SKM-1 (cell line): ENCODE results near the gene MRTFA.
A peak's percentile ranks its signal among the peaks of the same experiment; 100 is the strongest.

Experiments used
- DNase-seq: peaks from one replicate; lab custom pipeline; 2025; ENCODE audit not compliant: unreplicated experiment; lab: John Stamatoyannopoulos, UW

The MRTFA gene

DNA sequence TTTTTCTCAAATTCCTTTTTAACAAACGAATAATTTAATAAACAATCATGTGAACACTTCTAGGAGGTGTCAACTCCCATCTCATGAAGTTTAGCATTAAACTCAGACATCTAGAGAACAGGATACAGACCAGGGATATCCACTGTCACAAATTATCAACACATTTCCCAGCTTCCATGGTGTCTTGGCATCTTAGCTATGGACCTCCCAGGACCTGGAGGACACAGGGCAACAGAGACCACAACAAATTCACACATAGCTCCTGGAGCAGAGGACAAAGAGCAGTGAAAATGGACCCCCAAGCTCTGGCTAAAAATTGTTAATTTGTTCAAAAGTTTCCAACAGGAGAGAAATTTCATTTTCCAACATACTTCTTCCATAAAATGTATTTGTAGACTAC, 163.9 kb downstream of the MRTFA start:
- DNase-seq = no peak

DNA sequence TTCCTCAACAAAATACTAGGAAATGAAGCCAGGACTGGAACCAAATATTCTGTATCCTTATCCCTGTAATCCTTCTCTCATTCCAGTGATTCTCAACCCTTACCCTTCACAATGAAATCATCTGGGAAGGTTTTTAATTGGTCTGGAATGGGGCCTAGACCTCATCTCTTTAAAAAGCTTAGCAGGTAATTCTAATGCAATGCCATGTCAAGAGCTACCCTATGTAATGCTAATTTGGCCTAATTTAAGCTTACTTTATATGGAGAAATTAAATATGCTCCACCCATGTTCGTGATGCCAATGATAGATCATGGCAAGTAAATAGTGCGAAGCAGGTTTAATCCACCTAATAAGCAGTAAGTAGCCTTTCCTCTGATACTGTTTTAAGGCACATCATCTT, 164.5 kb downstream of the MRTFA start:
- DNase-seq = no peak

DNA sequence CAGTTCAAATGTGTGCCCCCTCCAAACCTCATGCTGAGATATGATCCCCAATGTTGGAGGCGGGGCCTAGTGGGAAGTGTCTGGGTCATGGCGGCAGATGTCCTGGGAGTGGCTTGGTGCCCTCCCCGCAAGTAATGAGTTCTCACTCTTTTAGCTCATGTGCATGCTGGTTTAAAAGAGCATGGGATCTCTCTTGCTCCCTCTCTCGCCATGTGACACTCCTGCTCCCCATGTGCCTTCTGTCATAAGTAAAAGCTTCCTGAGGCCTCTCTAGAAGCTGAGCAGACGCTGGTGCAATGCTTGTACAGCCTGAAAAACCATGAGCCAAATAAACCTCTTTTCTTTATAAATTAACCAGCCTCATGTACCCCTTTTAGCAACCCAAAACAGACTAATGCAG, 167.3 kb downstream of the MRTFA start:
- DNase-seq = no peak

DNA sequence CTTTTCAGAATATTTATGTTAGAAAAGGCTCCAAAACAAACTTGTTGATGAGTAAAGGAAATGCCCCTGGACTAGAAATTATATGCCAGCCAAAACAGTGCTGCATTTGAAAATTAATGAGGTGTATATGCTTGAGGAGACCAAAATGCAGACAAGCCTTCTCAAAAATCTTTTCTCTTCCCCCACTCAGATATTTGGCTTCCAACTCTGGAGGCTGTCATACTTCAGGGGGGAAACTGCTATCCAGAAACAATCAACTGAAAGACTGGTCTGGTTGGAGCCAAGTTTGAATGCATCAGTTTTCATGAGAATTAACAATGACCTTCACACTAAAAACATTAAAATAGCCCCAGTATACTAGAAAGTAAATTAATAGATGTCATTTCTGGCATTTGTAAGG, 167.9 kb downstream of the MRTFA start:
- DNase-seq = no peak

DNA sequence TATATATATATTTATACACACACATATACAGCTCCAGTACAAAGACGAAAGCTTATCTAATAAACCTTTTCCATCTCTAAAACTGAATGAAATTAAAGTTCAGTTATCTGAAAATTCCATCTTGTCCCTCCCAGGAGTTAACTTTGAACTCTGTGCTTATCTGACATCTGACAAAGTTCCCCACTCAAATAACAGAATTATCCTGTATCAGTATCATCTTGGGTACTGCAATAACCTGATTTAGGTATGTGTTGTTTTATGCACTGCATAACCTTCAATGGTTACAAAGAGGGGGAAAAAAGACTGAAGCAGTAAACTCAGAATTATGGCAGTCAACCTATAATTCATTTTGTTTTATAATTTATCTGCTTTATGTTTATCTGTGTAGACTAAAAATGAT, 169.5 kb downstream of the MRTFA start:
- DNase-seq = no peak

DNA sequence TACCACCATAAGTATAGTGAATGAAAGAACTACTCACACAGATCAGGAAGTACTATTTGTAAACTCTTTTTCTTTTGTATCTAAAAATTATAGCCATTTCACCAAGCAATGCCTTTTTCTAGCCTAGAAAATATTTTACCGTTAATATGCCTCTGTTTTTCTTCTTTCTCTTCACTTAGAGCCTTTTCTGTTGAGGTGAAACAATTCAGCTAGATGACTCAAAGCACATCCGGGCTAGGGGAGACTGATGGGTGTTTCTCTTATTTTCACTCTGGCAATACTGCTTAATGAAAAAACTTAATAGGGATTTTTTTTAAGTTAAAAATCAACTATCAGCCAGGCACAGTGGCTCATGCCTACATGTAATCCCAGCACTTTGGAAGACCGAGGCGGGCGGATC, 172.8 kb downstream of the MRTFA start:
- DNase-seq = no peak

DNA sequence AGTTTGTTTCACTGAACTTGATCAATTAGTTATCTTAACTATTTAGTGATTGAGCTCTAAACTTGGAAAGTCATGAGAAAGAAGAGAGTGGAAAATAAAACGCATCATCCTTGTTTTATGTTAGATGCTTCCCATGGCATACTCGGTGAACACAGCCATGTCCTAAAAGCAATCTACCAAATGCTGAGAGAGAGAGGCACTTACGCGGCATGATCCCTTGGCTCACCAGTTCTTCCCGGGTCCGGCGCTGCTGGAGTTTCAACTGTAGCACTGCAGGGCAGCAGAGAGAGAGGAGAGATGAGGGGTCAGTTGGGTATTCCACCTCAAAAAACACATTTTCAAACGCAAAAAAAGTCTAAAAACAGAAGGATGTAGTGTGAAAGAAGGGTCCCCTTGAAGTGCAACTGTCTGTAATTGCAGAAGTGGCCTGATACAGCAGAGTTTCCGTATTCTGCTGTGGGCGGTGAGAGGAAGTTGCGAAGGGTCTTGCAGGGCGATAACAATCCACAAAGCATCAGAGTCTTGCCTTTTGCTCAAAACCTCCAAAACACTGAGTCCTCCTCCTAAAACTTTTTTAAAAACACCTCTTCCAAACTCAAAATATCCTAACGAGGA, 173.4 kb downstream of the MRTFA start:
- peak; percentile 87 for DNase-seq

DNA sequence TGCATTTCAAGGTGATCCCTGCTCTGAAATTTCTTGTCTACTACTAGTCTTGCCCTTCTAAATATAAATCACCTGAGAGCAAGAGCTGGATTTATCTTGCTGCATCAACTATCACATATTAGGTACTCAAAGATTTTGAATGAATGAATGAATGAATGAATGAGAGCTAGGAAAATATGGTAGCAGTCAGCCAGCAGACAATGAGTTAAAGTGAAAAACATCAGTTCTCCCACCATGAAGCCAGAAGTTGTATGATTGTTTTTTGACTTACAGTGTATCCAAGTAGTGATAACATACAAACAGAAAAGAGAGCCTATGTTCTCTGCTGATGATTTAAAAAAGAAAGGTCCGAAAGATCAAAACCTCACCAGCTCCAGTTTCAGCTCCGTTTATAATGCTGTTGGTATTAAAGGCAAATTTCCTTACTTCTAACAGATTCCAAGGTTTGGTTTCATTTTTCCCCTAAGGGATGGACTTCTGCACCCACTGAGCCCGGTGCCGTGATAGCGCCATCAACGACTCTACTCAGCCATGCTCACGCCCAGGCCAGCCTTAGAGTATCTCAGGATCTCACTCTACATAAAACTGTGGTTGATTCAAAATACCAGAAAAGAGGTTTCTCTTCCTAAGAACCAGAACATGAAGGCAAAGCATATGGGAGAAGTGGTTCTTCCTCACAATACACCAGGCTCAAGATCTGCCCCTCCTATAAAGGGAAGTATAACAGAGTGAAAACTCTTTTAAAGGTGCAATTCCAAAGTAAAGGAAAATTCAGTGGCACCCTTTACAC, 174.1 kb downstream of the MRTFA start:
- DNase-seq = no peak

DNA sequence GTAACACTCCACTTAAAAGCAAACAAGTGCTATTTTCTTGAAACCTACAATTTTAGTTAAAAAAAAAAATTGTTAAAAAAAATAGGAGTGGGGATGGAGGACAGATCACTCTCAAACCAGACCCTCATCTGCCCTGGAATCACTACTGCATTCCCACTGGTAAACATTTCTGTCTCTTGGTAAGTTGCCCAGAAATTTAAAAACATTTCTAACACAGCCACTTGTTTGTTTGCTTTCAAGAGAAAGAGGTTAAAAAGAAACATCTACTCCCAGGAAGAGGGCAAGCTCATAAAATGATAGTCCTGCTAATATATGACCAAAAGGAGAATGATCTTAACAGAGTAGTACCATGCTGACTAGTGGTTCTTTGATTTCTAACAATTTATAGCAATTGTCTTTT, 182.8 kb downstream of the MRTFA start:
- DNase-seq = no peak

DNA sequence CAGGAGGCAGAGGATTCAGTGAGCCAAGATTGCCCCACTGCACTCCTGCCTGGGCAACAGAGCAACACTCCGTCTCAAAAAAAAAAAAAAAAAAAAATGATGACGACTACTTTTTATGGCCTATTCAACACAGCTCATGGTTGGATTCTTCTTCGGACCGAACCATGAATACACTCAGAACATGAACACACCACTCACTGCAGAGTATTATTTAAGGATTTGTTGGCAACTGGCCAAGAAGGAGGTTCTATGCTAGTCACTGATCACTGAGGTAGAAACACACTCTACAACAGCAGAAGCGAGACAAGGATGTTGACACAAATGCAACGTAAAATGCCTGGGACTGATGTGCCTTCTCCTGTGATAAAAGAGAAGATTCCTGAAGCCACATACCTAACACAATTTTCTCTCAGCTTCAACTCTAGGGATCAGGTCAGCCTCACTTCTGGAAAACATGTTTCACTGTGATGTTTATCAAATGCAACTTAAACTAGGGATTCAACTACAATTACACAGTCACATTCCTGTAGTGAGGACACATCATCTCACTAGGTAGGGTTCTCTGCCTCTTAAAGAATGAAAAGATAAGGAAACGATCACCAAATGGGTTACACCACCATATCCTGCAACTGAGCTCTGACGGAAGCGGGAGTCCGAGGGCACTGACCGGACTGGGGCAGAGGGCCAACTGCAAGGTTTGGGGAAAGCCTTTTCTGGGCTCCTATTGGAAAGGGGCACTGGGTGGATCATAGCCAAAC, 183.6 kb downstream of the MRTFA start:
- DNase-seq = no peak

DNA sequence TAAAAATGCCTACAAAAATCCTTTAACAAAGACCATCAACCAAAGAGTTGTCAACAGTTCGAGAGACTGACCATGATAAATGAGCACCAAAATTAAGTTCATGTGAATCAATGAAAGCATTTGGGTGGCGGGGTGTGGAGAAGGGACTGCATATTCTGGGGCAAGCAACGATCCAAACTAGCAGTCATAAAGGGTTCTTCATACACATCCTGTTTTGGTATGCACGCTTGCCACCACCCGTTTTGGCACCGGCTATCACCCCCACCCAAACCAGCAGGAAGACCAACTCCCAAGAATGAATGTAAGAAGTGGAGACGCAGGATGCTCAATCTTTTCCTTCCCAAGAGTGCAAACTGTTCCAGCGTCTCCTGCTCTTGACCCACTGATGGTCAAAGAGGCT, 185.3 kb downstream of the MRTFA start:
- DNase-seq = no peak

DNA sequence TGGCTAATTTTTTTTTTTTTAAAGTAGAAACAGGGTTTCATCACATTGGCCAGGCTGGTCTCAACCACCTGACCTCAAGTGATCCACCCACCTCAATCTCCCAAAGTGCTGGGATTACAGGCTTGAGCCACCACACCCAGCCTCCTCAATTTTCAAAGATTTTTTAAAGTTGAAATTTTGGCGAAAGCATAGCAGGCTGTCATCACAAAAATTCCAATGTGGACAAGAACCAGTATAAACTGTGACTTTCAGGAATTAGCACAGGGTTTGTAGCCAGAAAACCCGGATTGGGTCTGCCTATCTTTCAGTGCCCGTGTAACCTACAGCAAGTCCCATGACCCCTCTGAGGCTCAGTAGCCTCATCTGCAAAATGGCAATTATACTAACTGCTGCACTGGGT, 185.9 kb downstream of the MRTFA start:
- no peak for DNase-seq

DNA sequence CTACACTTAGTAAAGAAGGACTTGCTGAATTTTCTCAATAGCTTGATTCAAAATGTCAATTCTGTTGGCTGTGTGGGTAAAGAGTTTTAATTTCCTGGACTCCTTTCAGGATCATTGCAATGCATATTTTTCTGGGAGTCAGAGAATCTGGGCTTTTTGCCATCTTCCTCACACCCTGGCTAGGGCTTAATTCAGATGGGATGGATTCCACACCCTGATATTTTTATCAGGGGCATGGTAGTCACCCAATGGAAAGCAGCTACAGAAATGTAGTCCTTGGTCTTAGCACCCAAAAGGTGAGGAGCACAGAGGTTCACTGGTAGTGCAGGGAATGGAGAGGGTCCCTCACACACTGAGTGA, 186.9 kb downstream of the MRTFA start:
- no peak for DNase-seq

DNA sequence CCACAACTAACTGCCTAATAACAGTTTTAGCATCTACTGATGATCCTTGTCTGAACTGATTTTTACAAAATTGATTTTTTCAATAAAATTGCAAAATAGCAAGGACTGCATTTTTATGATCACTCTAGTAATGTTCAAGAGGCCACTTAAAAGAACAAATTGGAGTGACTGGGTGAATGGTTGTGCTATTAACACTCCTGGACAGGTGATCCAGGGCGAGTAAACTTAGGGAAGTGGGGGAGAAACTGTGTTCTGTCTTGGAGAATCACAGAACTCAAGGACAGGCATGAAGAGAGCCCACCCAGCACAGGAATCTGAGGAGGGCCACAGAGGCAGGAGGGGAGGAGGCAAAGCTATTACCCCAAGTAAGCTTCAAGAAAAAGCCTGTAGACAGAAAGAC, 190.3 kb downstream of the MRTFA start:
- no peak for DNase-seq

DNA sequence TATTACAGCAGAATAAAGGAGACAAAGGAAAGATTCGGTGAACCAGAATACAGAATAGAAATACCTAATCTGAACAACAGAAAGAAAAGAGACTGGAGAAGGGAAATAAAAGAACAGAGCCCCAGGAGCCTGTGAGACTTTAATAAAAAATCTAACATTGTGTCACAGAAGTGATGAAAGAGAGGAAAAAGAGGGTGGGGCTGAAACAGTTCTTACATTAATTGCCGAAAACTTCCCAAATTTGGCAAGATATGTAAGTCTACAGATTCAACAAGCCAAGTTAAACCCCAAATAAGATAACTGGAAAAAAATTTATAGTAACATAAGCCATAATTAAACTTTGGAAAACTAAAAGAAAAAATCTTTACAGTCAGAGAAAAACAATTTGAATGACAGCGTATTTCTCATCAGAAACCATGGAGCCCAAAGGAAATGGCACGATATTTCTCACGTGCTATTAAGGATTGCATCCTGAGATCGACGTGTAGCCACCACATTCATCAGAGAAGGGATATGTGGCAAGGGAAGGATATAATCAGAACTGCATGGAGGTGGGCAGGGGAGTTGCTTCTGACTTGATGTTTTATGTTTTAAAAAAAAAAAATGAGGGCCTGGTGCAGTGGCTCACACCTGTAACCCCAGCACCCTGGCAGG, 192.2 kb downstream of the MRTFA start:
- DNase-seq = no peak

DNA sequence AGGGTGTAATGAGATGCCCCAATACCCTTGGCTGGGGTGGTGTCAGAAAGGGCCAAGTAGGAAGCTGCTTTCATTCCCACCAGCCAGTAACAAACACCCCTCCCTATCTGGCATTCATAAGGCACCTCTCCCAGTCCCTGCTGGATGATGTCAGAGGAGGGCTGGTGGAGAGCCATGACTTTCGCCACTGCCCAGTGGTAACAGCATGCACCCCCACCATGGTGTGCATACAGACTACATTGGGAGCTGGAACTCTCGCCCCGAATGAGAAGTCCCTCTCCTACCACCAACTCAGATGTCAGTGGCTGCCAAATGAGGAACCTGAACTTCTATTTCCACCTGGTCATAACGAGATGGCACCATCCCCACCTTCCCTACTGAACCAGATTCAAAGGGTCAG, 192.8 kb downstream of the MRTFA start:
- no peak for DNase-seq

DNA sequence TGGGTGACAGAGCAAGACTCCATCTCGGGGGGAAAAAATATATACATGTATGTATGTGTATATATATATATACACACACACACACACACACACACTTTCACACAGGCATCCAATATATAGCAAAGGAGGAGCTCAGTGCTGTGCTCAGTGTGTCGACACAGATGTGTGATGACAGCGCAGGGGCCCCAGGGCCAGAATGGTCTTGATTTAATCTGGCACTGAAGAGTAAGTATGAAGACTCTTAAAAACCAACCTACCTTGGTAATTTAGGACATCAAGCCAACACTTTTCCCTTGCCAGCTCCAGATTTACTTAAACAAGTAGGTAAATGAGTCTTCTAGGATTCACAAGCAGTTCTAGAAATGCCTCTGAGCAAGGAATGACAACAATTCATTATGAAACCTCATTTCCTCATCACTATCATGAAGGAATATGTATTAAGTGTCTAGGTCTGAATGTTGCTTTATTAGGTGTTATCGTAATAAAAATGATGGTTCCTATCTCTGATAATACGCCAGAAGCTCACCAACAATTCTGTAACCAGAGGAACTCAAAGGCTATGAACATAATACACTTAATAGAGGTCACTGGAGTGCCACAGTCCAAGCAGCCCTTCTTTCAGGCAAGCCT, 194.6 kb downstream of the MRTFA start:
- no peak for DNase-seq

DNA sequence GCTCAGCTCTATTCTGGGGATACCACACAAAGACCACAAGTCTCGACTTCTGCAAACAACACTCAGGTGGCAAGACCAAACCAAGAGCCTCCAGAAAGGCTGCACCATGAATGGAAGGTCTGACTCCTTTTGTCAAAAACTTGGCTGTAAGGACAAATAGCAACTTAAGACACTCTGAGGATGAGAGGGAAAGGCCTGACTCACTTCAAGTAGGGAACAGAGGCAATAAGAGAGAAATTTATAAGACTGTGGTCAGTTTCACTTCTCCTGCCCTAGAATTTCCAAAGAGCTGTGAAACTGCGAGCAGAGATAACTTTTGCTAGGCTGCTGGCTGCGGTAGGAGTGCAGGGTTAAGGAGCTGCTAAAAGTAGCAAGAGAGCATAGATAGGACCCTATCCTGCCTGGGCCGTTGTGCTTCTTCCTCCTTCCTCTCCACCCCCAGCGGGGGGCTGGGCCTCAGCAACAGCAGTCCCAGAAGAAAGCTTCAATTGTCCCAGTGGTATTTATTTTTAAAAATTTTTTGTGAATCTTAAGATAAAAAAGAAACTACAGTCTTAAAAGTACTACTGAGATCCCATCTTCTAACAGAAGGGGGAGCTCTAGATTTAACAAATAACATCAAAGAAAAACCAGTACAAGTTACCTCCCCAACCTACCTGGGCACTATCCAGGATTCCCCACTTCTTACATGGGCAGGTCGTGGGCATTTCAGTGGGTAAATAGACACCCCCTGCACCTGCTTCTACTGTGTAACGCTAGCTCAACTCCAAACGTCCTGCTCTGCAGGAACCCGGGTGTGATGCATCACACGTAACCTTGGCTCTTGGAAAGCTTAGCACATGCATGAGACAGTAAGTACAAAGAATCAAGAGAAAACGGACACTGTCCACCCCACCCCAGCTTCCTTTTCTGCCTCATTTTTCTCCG, 199.8 kb downstream of the MRTFA start:
- DNase-seq = peak; percentile 92

DNA sequence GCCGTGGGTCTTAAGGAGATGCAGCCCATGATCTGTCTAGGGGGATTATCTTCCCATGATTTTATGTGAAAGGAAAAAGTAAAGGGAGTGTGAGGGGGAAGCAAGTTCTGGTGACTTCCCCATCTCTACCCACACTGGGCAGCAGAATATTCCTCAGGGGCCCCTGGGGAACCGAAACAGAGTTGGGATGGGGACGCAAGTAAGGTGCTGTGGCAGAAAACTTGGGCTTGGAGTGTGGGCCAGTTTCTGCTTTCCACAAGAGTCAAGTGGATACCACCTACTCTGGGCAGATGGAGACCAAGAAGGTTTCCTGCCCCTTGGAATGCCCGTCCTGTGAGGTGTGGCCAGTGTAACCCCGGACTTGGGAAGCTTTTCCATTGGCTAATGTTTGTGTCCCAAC, 201.8 kb downstream of the MRTFA start:
- no peak for DNase-seq

DNA sequence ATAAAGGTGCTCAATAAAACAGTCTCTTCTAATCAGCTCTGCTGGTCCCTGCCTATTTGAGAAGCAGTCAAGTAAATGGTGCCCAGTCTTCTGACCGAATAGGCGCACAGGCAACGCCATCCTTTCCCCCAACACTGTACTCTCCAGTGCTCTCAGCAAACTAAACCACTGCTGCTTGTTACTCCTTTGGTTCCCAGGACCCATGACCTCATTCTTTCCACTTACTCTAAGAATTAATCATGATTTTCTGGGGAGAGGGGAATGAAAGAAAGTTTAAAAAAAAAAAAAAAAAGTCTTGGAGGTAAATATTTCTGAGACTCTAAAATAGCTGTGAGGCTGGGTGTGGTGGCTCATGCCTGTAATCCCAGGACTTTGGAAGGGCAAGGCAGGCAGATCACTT, 202.4 kb downstream of the MRTFA start:
- DNase-seq = no peak
